HG03039 (cell line): ENCODE results near the gene FJX1.
"Not testable (repeated sequence)": the region's sequence is repeated elsewhere in the genome, so short reads cannot be mapped to it uniquely, and the experiment has no call there.

Source experiments
- ATAC-seq: cut with Tn5 transposase; IDR thresholded peaks from one replicate; pipeline ENCODE4 v1.9.1; 2021; ENCODE audit warnings: mild to moderate bottlenecking, moderate library complexity; ENCODE audit not compliant: unreplicated experiment

FJX1 gene

GRCh38 chr11:35663408-35663702 lies 45.1 kb downstream of the FJX1 start:
- ATAC-seq, result no peak

GRCh38 chr11:35664977-35665441 lies 46.7 kb downstream of the FJX1 start:
- no peak for ATAC-seq

GRCh38 chr11:35667257-35667656 lies 49.0 kb downstream of the FJX1 start:
- no peak for ATAC-seq

DNA sequence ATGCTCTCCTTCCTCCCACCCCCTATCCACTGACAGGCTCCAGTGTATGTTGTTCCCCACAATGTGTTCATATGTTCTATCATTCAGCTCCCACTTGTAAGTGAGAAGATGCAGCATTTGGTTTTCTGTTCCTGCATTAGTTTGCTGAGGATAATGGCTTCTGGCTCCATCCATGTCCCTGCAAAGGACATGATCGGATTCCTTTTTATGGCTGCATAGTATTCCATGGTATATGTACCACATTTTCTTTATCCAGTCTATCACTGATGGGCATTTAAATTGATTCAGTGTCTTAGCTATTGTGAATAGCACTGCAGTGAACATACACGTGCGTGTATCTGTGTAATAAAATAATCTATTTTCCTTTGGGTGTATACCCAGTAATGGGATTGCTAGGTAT lies 50.1 kb downstream of the FJX1 start:
- not testable (repeated sequence) for ATAC-seq
